ENCODE data around the gene HSPA12A.
"Not testable (repeated sequence)": the region's sequence is repeated elsewhere in the genome, so short reads cannot be mapped to it uniquely, and the experiment has no call there.

HSPA12A gene

GRCh38 chr10:116720668-116721546 lies 21.5 kb downstream of the HSPA12A start:
- H3K27ac Mint-ChIP-seq: no peak overlapping the region
- DNase-seq: no peak
- H3K27me3 Mint-ChIP-seq: peaks cover 99% of the 10 kb centered on the region
- CTCF ChIA-PET: interaction anchor here (0.9 to 1.5 kb wide), 2 partner anchors 66 to 76 kb away, joined by 3 read pairs; no protein-coding TSS in a partner anchor
- H3K9me3 Mint-ChIP-seq: no peaks in the 10 kb centered on the region
- no peaks in the 10 kb centered on the region for H3K36me3 Mint-ChIP-seq
- no peak overlapping the region for H3K4me3 Mint-ChIP-seq
- H3K4me1 Mint-ChIP-seq: peaks cover 28% of the 10 kb centered on the region

- H3K36me3 Mint-ChIP-seq: no peaks in the 10 kb centered on the region
- no peak overlapping the region for H3K4me3 Mint-ChIP-seq
- H3K9me3 Mint-ChIP-seq: no peaks in the 10 kb centered on the region
- CTCF ChIA-PET: interaction anchor here (0.9 to 1.5 kb wide), 2 partner anchors 67 to 77 kb away, joined by 3 read pairs; no protein-coding TSS in a partner anchor
- DNase-seq: no peak
- peaks cover 96% of the 10 kb centered on the region for H3K27me3 Mint-ChIP-seq
- H3K27ac Mint-ChIP-seq: no peak overlapping the region
- H3K4me1 Mint-ChIP-seq: peaks cover 26% of the 10 kb centered on the region
Observed at GRCh38 chr10:116720241-116720643, 22.1 kb downstream of the HSPA12A start.

GRCh38 chr10:116719804-116720203 lies 22.6 kb downstream of the HSPA12A start:
- Mint-ChIP-seq H3K36me3 (no peaks in the 10 kb centered on the region), H3K4me1 (peaks cover 22% of the 10 kb centered on the region), H3K27me3 (peaks cover 96% of the 10 kb centered on the region), H3K9me3 (no peaks in the 10 kb centered on the region), H3K27ac (no peak overlapping the region), H3K4me3 (no peak overlapping the region)
- CTCF ChIA-PET: no interaction called here
- no peak for DNase-seq

GRCh38 chr10:116718058-116718457 lies 24.3 kb downstream of the HSPA12A start:
- H3K36me3 Mint-ChIP-seq: no peaks in the 10 kb centered on the region
- CTCF ChIA-PET: no interaction called here
- H3K4me3 Mint-ChIP-seq: no peak overlapping the region
- H3K27ac Mint-ChIP-seq: no peak overlapping the region
- peaks cover 94% of the 10 kb centered on the region for H3K27me3 Mint-ChIP-seq
- peaks cover 5% of the 10 kb centered on the region for H3K4me1 Mint-ChIP-seq
- H3K9me3 Mint-ChIP-seq: no peaks in the 10 kb centered on the region
- DNase-seq: no peak

- H3K4me1 Mint-ChIP-seq: no peaks in the 10 kb centered on the region
- H3K4me3 Mint-ChIP-seq: no peak overlapping the region
- H3K36me3 Mint-ChIP-seq: no peaks in the 10 kb centered on the region
- H3K9me3 Mint-ChIP-seq: no peaks in the 10 kb centered on the region
- CTCF ChIA-PET: interaction anchor here (0.6 kb wide), 1 partner anchor 1898 kb away, joined by 3 read pairs; no protein-coding TSS in a partner anchor
- DNase-seq: no peak
- H3K27me3 Mint-ChIP-seq: peaks cover 85% of the 10 kb centered on the region
- H3K27ac Mint-ChIP-seq: no peak overlapping the region
Observed at GRCh38 chr10:116716381-116716780, 26.0 kb downstream of the HSPA12A start.

- H3K36me3 Mint-ChIP-seq: no peaks in the 10 kb centered on the region
- no peaks in the 10 kb centered on the region for H3K4me1 Mint-ChIP-seq
- H3K27me3 Mint-ChIP-seq: peaks cover 84% of the 10 kb centered on the region
- no peak overlapping the region for H3K27ac Mint-ChIP-seq
- CTCF ChIA-PET: interaction anchor here (0.6 kb wide), 1 partner anchor 1897 kb away, joined by 3 read pairs; no protein-coding TSS in a partner anchor
- H3K9me3 Mint-ChIP-seq: no peaks in the 10 kb centered on the region
- no peak overlapping the region for H3K4me3 Mint-ChIP-seq
- DNase-seq: no peak
Observed at GRCh38 chr10:116715839-116716377, 26.5 kb downstream of the HSPA12A start.

GRCh38 chr10:116715341-116715740 lies 27.0 kb downstream of the HSPA12A start:
- no peak overlapping the region for H3K4me3 Mint-ChIP-seq
- peaks cover 83% of the 10 kb centered on the region for H3K27me3 Mint-ChIP-seq
- no peak overlapping the region for H3K27ac Mint-ChIP-seq
- no peaks in the 10 kb centered on the region for H3K4me1 Mint-ChIP-seq
- no peaks in the 10 kb centered on the region for H3K9me3 Mint-ChIP-seq
- no peak for DNase-seq
- CTCF ChIA-PET: no interaction called here
- no peaks in the 10 kb centered on the region for H3K36me3 Mint-ChIP-seq

GRCh38 chr10:116713846-116714245 lies 28.5 kb downstream of the HSPA12A start:
- CTCF ChIA-PET: no interaction called here
- Mint-ChIP-seq H3K4me3 (no peak overlapping the region), H3K27ac (no peak overlapping the region), H3K4me1 (no peaks in the 10 kb centered on the region), H3K27me3 (peaks cover 78% of the 10 kb centered on the region), H3K9me3 (no peaks in the 10 kb centered on the region), H3K36me3 (no peaks in the 10 kb centered on the region)
- DNase-seq: no peak

GRCh38 chr10:116712989-116713543 lies 29.3 kb downstream of the HSPA12A start:
- CTCF ChIA-PET: no interaction called here

GRCh38 chr10:116712519-116712918 lies 29.8 kb downstream of the HSPA12A start:
- Mint-ChIP-seq H3K4me1 (no peaks in the 10 kb centered on the region), H3K4me3 (no peak overlapping the region), H3K9me3 (no peaks in the 10 kb centered on the region), H3K27ac (no peak overlapping the region), H3K27me3 (peaks cover 76% of the 10 kb centered on the region), H3K36me3 (no peaks in the 10 kb centered on the region)
- CTCF ChIA-PET: no interaction called here
- no peak for DNase-seq

More at GRCh38 chr10:116712989-116713543, 29.3 kb downstream of the HSPA12A start:
- Mint-ChIP-seq H3K9me3 (no peaks in the 10 kb centered on the region), H3K4me1 (no peaks in the 10 kb centered on the region), H3K4me3 (no peak overlapping the region), H3K27ac (no peak overlapping the region), H3K27me3 (peaks cover 76% of the 10 kb centered on the region), H3K36me3 (no peaks in the 10 kb centered on the region)
- no peak for DNase-seq

GRCh38 chr10:116711803-116712202 lies 30.6 kb downstream of the HSPA12A start:
- DNase-seq: not testable (repeated sequence)
- CTCF ChIA-PET: interaction anchor here (0.9 to 1.4 kb wide), 2 partner anchors 54 to 76 kb away, joined by 3 read pairs; no protein-coding TSS in a partner anchor

GRCh38 chr10:116710076-116710475 lies 32.3 kb downstream of the HSPA12A start:
- H3K27me3 Mint-ChIP-seq: peaks cover 71% of the 10 kb centered on the region
- no peak overlapping the region for H3K4me3 Mint-ChIP-seq
- H3K36me3 Mint-ChIP-seq: no peaks in the 10 kb centered on the region
- H3K4me1 Mint-ChIP-seq: no peaks in the 10 kb centered on the region
- H3K27ac Mint-ChIP-seq: no peak overlapping the region
- H3K9me3 Mint-ChIP-seq: no peaks in the 10 kb centered on the region
- DNase-seq: no peak
- CTCF ChIA-PET: no interaction called here

More at GRCh38 chr10:116711803-116712202, 30.6 kb downstream of the HSPA12A start:
- H3K4me3 Mint-ChIP-seq, H3K36me3 Mint-ChIP-seq, H3K9me3 Mint-ChIP-seq, H3K4me1 Mint-ChIP-seq, H3K27ac Mint-ChIP-seq: not testable (repeated sequence)
- H3K27me3 Mint-ChIP-seq: peaks cover 78% of the 10 kb centered on the region

- Mint-ChIP-seq H3K9me3 (no peaks in the 10 kb centered on the region), H3K27ac (no peak overlapping the region), H3K4me3 (no peak overlapping the region), H3K36me3 (no peaks in the 10 kb centered on the region), H3K4me1 (no peaks in the 10 kb centered on the region), H3K27me3 (peaks cover 64% of the 10 kb centered on the region)
- CTCF ChIA-PET: no interaction called here
- no peak for DNase-seq
Observed at GRCh38 chr10:116708877-116709276, 33.5 kb downstream of the HSPA12A start.

GRCh38 chr10:116708391-116708821 lies 34.0 kb downstream of the HSPA12A start:
- no peaks in the 10 kb centered on the region for H3K9me3 Mint-ChIP-seq
- CTCF ChIA-PET: no interaction called here
- H3K4me1 Mint-ChIP-seq: no peaks in the 10 kb centered on the region
- H3K27me3 Mint-ChIP-seq: peaks cover 63% of the 10 kb centered on the region
- DNase-seq: no peak
- no peak overlapping the region for H3K27ac Mint-ChIP-seq
- H3K4me3 Mint-ChIP-seq: no peak overlapping the region
- no peaks in the 10 kb centered on the region for H3K36me3 Mint-ChIP-seq

Measured in activated naive CD4-positive, alpha-beta T cell treated with anti-CD3 and anti-CD28 coated beads, Interleukin-2, amount 10 ng/mL, durations not matched to agents 7 days and 5 days (primary cell).